Retinal pigment epithelial cell (primary cell): Measurements from ENCODE around the gene APCDD1.

Experiments used
- DNase-seq: peaks from one replicate; pipeline ENCODE4 v3.0.0-alpha.2; 2010; ENCODE audit warnings: low read depth
- H3K4me3 ChIP-seq: 2 replicates; pipeline ENCODE4 v1.5.1; 2011; ENCODE audit warnings: mild to moderate bottlenecking, low read length, control low read depth, moderate library complexity
- TF ChIP-seq, protein P1 (sequence below): conservative IDR thresholded peaks from 2 replicates; pipeline ENCODE4 v1.5.1; 2011; ENCODE audit warnings: low read depth, low read length, control low read depth, inconsistent platforms

The APCDD1 gene

DNA sequence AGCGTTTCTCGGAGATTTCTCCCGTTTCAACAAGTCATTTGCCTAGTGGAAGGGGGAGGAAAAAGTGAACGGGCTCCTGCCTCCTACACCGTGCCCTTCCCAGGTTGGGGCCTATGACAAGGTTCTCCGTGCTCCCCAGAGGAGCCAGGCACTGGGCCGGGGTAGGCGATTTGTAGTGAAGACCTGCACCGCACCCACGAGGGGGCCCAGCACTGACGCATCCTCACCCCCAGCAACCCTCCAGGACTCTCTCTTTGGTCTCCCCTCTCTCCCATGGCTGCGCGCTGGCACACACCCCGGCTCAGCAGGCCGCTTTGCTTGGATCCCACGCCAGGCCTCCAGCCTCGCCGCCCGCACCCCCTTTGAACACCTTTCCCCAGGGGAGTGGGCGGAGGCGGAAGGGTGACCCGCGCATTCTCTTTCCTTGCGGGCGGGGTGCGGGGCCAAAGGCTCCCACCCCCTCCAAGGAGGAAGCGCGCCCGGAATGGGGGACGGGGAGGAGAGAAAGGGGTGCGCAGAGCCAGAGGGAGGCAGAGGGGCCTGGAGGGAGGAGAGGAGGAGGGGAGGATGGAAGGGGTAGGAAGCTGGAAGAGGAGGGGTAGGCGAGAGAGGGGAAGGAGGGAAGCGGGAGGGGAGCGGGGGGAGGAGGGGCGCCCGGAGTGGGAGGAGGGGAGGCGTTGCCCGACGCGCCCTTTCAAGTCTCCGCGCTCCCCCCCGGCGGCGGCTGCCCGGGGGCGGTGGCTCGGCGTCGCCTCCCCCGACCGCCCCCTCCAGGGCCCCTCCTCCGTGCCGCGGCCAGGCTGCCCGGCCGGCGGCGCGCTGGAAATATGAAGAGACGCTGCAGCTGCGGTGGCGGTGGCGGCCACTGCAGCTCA lies at the start of gene APCDD1:
TSS of gene APCDD1 (plus strand) at position 830 of the 875 bp plus-strand sequence. CDS start 347 bp downstream, outside the sequence.
- DNase-seq, result no peak
- peak within 1 kb of the TSS; percentile 26 for H3K4me3 ChIP-seq
- TF ChIP-seq, protein P1, sequence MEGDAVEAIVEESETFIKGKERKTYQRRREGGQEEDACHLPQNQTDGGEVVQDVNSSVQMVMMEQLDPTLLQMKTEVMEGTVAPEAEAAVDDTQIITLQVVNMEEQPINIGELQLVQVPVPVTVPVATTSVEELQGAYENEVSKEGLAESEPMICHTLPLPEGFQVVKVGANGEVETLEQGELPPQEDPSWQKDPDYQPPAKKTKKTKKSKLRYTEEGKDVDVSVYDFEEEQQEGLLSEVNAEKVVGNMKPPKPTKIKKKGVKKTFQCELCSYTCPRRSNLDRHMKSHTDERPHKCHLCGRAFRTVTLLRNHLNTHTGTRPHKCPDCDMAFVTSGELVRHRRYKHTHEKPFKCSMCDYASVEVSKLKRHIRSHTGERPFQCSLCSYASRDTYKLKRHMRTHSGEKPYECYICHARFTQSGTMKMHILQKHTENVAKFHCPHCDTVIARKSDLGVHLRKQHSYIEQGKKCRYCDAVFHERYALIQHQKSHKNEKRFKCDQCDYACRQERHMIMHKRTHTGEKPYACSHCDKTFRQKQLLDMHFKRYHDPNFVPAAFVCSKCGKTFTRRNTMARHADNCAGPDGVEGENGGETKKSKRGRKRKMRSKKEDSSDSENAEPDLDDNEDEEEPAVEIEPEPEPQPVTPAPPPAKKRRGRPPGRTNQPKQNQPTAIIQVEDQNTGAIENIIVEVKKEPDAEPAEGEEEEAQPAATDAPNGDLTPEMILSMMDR, result no peak

DNA sequence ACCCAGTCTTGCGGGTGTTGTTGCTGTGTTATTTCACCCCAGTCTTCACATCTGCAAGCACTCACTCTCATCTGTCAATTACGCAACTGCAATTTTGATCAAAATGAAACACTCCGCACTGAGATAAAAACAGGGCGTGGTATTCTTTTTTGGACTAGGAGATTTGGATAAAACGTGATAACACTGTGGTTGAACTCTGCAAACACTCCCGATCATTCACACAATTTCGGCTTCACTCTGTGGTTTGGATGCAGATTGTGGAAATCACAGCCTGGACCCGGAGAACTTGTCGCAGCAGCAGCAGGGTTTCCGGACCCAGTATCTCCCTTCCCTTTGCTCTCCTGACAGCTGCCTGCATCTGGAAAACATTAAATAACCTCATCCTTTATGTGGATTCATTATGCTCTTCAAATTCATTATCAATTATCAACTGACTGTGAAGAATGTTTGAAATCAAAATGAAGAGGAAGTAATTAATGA lies 49.4 kb upstream of the APCDD1 start:
- TF ChIP-seq, protein P1, result no peak
- DNase-seq, result no peak

DNA sequence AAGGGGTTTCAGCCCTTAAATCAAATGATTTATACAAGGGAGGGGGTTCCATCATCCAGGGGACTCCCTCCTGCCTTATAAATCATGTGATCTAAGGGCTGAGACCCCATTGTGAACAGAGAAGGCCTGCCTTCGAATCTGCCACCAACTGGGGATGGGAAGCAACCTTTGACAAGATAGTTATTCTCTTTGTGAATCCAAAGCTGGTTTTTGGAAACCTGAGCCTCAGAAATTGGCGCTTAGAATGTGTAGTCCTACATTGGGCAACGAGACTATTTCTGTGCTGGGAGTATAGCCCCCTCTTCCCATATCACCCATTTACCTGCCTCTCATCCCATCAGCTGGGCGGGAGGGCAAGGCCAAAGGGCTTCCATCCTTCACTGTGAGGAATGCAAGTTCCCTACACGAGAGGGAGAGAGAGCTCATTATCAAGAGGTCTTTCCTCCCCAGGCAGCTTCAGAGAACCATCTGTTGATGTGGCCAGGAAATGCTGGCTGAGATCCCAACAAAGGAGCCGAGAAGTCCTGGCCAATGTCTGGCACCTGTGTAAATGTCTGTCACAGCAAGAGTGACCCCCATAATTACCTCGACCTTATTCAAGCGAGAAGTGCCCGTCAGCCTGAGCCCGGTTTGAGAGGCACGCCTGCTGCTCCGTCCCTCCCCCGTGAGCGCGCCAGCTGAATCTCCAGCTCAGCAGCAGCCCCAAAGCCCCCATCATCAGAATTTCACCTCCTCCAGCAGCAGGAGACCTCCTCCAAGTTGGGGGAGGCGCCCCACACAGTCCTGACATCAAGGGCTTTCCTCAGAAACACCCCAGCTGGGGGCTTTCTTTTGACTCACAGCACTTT lies 48.4 kb upstream of the APCDD1 start:
- DNase-seq, result no peak
- no peak overlapping the region for H3K4me3 ChIP-seq
- TF ChIP-seq, protein P1, result no peak

More for the DNA sequence above, 49.4 kb upstream of the APCDD1 start:
- H3K4me3 ChIP-seq, result no peak overlapping the region

DNA sequence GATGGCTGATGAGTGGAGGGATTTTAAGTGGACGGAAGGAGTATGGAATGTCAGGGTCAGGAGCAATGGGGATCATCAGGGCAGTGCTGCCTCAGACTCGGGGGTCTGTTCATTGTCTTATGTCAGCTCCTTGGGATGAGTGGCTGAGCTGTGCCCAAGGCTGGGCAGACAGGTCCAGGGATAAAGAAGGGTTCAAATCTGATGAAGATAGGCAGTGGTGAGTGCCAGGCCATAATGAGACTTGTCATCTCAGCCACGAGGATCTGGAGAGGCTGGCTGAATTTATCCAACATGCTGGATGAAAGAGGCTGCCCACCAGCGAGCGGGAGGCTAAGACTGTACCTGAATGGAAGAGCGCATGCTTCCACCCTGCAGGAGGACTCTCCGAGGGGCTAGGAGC lies 46.3 kb upstream of the APCDD1 start:
- TF ChIP-seq, protein P1, result no peak

DNA sequence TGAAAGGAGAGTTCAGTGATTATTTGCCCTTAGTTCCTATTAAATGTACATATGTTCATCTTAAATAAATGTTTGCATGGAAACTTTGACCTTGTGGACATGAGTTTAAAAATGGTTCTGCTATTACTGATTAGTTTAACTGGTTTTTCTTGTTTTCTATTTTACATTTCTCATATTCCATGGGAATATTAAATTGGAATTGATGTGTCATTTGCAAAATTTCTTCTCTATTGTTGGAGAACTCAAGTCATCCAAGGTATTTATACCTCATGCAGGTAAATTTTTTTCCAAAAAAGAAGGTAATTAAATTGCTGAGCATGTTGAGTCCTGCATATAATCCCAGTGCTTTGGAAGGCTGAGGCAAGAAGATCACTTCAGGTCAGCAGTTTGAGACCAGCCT lies 45.4 kb upstream of the APCDD1 start:
- DNase-seq, result no peak
- TF ChIP-seq, protein P1, result no peak
- H3K4me3 ChIP-seq, result no peak overlapping the region

More for the DNA sequence above, 46.3 kb upstream of the APCDD1 start:
- DNase-seq, result no peak
- no peak overlapping the region for H3K4me3 ChIP-seq

DNA sequence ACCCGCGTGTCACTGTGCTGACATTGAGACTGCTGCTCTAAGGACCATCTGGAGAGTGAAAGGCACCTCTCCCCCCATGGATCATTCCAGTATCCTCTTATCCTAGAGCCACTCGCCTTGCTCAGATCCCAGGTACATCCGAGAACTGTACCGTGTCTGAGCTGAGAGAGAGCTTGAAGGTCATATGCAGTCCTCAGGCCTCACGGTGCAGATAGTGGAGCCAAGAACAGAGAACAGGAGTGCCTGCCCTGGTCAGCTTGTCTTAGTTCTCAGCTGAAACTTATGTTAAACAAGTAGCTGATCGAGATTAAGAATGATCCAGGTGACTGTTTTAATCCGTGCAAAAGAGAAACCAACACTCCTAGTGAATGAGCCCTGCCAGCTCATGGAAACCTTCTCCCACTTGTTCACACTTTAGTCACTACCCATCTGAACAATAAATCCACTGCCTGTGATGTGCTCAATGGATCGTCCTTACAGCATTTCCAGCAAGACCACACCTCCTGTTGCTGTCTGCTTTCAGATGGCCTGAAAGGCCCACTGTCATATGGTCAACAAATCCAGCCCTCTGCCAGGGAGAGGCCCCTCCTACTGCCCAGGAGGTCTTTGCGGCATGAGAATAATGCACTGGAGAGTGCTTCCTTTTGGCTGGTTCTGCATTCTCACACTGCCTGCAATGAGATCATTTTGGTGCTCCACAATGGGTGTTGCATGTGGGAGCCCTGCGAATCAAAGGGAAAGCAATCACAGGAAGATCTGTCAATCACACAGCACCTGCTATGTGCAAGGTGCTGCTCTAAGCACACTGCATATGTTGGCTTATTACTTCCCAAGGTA lies 43.7 kb upstream of the APCDD1 start:
- H3K4me3 ChIP-seq, result no peak overlapping the region
- no peak for DNase-seq
- TF ChIP-seq, protein P1, result no peak
